ENCODE measurements around the gene HOXC6. TPM values are rescaled to one million over a fixed set of nuclear protein-coding genes. Genes with fewer than 3 reads are reported as not detected.
A peak's percentile ranks its signal among the peaks of the same experiment; 100 is the strongest.

Gene HOXC6
- total and polyA plus RNA-seq, 11 donors: 0.04 to 0.40 (median 0.08) TPM; not detected in 8

DNA sequence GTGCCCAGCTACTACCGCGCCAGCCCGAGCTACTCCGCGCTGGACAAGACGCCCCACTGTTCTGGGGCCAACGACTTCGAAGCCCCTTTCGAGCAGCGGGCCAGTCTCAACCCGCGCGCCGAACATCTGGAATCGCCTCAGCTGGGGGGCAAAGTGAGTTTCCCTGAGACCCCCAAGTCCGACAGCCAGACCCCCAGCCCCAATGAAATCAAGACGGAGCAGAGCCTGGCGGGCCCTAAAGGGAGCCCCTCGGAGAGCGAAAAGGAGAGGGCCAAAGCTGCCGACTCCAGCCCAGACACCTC is 42.6 kb upstream of the HOXC6 start:
- Histone ChIP-seq H3K4me3 (peak overlapping the region in 1 of 12 donors; percentile 15), H3K27ac (no peak overlapping the region)
- WGBS, 4 donors: 4 to 7% (median 5%) methylated on average over 4 to 21 of the region's 21 CpGs

DNA sequence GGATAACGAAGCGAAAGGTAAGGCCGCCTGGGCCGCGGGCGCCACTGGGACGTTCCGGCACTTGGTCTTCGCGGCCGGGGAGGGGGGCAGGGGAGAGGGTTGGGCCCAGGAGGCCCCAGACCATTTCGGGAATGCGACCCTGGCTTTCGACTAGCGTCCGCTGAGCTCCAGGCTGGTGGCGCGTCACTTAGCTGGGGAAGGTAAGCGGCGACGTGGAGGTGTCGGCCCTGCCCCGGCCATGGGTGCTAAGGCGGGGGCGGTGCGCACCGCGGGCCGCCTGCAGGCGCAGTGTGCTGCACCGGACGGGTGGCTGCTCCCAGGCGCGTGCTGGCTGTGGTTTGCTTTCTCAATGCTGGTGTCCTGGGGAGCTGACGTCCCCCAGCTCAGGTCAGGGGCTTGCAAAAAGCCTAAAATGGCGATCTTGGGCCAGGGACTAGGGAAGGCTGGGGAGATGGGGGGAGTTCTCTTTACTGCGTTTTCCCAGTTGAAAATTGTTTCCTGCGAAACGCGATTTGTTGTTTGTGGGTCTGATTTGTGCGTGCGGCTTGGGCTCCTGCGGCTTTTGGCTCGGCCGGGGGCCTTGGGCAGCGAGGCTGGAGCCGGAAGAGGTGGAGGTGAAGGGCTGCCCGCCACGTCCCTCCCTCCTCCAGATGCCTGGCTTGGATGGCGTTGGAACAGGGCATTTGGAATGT is 42.1 kb upstream of the HOXC6 start:
- TF ChIP-seq, protein P1, sequence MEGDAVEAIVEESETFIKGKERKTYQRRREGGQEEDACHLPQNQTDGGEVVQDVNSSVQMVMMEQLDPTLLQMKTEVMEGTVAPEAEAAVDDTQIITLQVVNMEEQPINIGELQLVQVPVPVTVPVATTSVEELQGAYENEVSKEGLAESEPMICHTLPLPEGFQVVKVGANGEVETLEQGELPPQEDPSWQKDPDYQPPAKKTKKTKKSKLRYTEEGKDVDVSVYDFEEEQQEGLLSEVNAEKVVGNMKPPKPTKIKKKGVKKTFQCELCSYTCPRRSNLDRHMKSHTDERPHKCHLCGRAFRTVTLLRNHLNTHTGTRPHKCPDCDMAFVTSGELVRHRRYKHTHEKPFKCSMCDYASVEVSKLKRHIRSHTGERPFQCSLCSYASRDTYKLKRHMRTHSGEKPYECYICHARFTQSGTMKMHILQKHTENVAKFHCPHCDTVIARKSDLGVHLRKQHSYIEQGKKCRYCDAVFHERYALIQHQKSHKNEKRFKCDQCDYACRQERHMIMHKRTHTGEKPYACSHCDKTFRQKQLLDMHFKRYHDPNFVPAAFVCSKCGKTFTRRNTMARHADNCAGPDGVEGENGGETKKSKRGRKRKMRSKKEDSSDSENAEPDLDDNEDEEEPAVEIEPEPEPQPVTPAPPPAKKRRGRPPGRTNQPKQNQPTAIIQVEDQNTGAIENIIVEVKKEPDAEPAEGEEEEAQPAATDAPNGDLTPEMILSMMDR (IDR thresholded peaks at IDR 0.05): no peak
- TF ChIP-seq POLR2A (IDR thresholded peaks at IDR 0.05): no peak
- peak overlapping the region in 1 of 12 donors; percentile 15 for H3K4me3 ChIP-seq
- intact Hi-C loops (cut with DNase I): loop anchor here in 1 of 10 donors (5.0 kb wide), 1 partner anchor 209 kb away; no protein-coding TSS in a partner anchor
- H3K36me3 ChIP-seq: no peaks in the 10 kb centered on the region
- H3K27me3 ChIP-seq: peaks cover 68 to 100% (median 98%) of the 10 kb centered on the region in 9 donors
- DNase-seq: peak in 1 of 5 donors; percentile 19
- no peaks in the 10 kb centered on the region for H3K9me3 ChIP-seq
- no peak overlapping the region for H3K27ac ChIP-seq
- WGBS, 4 donors: 2 to 4% (median 3%) methylated on average over 30 to 50 of the region's 50 CpGs
- peak in 1 of 4 donors; percentile 25 for ATAC-seq
- H3K4me1 ChIP-seq: peaks cover 0 to 27% (median 13%) of the 10 kb centered on the region in 12 donors

More for the DNA sequence above, 42.6 kb upstream of the HOXC6 start:
- ATAC-seq (no peak), DNase-seq (no peak)
- TF ChIP-seq, protein P1 (IDR thresholded peaks at IDR 0.05): no peak
- no peak for TF ChIP-seq POLR2A (IDR thresholded peaks at IDR 0.05)
- H3K27me3 ChIP-seq: peaks cover 69 to 100% (median 98%) of the 10 kb centered on the region in 9 donors
- H3K36me3 ChIP-seq: no peaks in the 10 kb centered on the region
- H3K4me1 ChIP-seq: peaks cover 0 to 27% (median 13%) of the 10 kb centered on the region in 12 donors
- H3K9me3 ChIP-seq: no peaks in the 10 kb centered on the region
- intact Hi-C loops (cut with DNase I): loop anchor here in 1 of 10 donors (5.0 kb wide), 1 partner anchor 208 kb away; no protein-coding TSS in a partner anchor

DNA sequence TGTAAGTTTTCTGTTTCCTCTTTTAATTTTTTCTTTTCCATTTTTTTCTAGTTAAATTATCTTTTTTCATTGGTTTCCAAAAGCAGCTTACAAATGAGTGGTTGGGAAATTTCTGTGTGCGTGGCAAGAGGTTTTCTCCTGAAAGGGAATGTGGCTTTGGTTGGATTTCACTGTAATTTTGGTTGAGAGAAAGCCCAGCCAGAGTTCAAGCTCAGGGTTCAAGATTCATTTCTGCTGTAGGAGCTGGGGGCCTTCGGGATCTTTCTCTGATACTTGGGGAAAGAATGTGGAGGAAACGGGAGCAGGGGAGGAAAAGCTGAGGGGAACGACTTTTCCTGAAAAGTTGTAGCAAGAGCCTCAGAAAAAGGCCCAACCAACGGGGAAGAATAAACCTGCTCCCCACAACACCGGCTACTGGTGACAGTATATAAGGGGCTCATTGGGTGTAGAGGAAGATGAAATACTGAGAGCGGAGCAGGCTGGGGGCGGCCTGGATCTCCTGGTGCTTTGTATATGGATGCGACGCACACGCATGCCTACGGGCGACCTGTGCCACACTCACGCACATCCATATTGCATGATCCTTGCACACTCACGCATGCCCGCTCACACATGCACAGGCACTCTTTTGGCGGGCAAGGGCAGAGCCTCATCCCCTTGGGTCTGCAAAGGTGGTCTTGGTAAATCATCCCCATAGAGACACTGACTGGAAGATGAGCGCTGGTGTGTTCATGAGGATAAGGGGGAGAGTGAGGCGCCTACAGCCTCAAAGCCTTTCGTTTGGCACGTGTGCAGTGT is 41.4 kb upstream of the HOXC6 start:
- intact Hi-C loops (cut with DNase I): loop anchor here in 1 of 10 donors (5.0 kb wide), 1 partner anchor 210 kb away; no protein-coding TSS in a partner anchor
- no peak for DNase-seq

More for the DNA sequence above, 41.4 kb upstream of the HOXC6 start:
- Histone ChIP-seq H3K4me1 (peaks cover 0 to 27% (median 13%) of the 10 kb centered on the region in 12 donors), H3K27ac (no peak overlapping the region), H3K4me3 (no peak overlapping the region), H3K27me3 (peaks cover 72 to 100% (median 98%) of the 10 kb centered on the region in 9 donors), H3K9me3 (no peaks in the 10 kb centered on the region), H3K36me3 (no peaks in the 10 kb centered on the region)
- 14 to 20% (median 16%) methylated on average over 21 of the region's 21 CpGs for WGBS, 4 donors
- ATAC-seq: no peak
- no peak for TF ChIP-seq POLR2A (IDR thresholded peaks at IDR 0.05)
- TF ChIP-seq, protein P1 (IDR thresholded peaks at IDR 0.05): no peak

All from heart left ventricle (tissue), 16 donors.